Common myeloid progenitor, CD34-positive (primary cell): ENCODE measurements around the gene PCSK1N.
A peak's percentile ranks its signal among the peaks of the same experiment; 100 is the strongest.

Source experiments
- CTCF ChIA-PET: fragments of 350-600 bp; sonication (Branson Sonifier 250); formaldehyde crosslinking; loops from one replicate; lab custom pipeline; 2021; ENCODE audit warnings: antibody characterized with exemption; lab: Charles Lee
- POLR2A ChIA-PET: fragments of 350-600 bp; sonication (Branson Sonifier 250); formaldehyde crosslinking; loops from one replicate; lab custom pipeline; 2021; ENCODE audit warnings: antibody characterized with exemption; lab: Charles Lee
- DNase-seq, 3 donors: peaks; one replicate each; pipeline versions ENCODE4 v3.0.0 to v3.0.0-alpha.2; 2013
- H3K27ac ChIP-seq, 2 experiments: 1 replicate in 1 of 2; 2 replicates in 1 of 2; pipeline ENCODE4 v1.7.0; 2013; ENCODE audit warnings: inconsistent platforms in 2 of 2, low read length in 2 of 2, mild to moderate bottlenecking in 2 of 2, low read depth in 1 of 2, moderate library complexity in 1 of 2; ENCODE audit not compliant: severe bottlenecking in 2 of 2, insufficient read depth in 1 of 2, poor library complexity in 1 of 2
- H3K27me3 ChIP-seq, 5 experiments: replicated peaks in 2 of 5; 1 replicate in 3 of 5; 2 replicates in 2 of 5; pipeline versions ENCODE4 v1.6.1 to v1.7.0; 2013; ENCODE audit warnings: low read length in 4 of 5, mild to moderate bottlenecking in 2 of 5, moderate library complexity in 2 of 5, inconsistent platforms in 1 of 5; ENCODE audit not compliant: insufficient read depth in 5 of 5, control insufficient read depth in 4 of 5
- H3K36me3 ChIP-seq, 4 experiments: 1 replicate in 2 of 4; 2 replicates in 2 of 4; pipeline versions ENCODE4 v1.6.1 to v1.7.0; 2013; ENCODE audit warnings: low read length in 3 of 4, control low read depth in 1 of 4, mild to moderate bottlenecking in 1 of 4; ENCODE audit not compliant: control insufficient read depth in 4 of 4, insufficient read depth in 4 of 4
- H3K4me1 ChIP-seq, 4 experiments: 1 replicate in 3 of 4; 2 replicates in 1 of 4; pipeline versions ENCODE4 v1.6.1 to v1.7.1; 2013; ENCODE audit warnings: low read length in 3 of 4, mild to moderate bottlenecking in 3 of 4, control low read depth in 1 of 4, inconsistent platforms in 1 of 4, moderate library complexity in 1 of 4; ENCODE audit not compliant: control insufficient read depth in 4 of 4, insufficient read depth in 4 of 4; ENCODE audit errors: control extremely low read depth in 1 of 4
- H3K4me3 ChIP-seq, 7 experiments: 1 replicate in 4 of 7; 2 replicates in 3 of 7; pipeline versions ENCODE4 v1.5.1 to v1.7.0; 2013; ENCODE audit warnings: mild to moderate bottlenecking in 7 of 7, low read length in 6 of 7, moderate library complexity in 6 of 7, inconsistent platforms in 2 of 7, low read depth in 2 of 7, control low read depth in 1 of 7; ENCODE audit not compliant: insufficient read depth in 4 of 7, control insufficient read depth in 1 of 7; ENCODE audit errors: extremely low read depth in 1 of 7
- H3K9me3 ChIP-seq, 5 experiments: 1 replicate in 4 of 5; 2 replicates in 1 of 5; pipeline versions ENCODE4 v1.6.1 to v1.7.1; 2013; ENCODE audit warnings: low read length in 4 of 5, mild to moderate bottlenecking in 2 of 5, inconsistent platforms in 1 of 5, low read depth in 1 of 5, moderate library complexity in 1 of 5; ENCODE audit not compliant: control insufficient read depth in 4 of 5, insufficient read depth in 2 of 5; ENCODE audit errors: control extremely low read depth in 1 of 5
- WGBS: methylation state at CpG from one replicate; pipeline ENCODE4 v1.1.5; 2013; ENCODE audit not compliant: insufficient coverage; 5-methylcytosine and 5-hydroxymethylcytosine counted together

Gene PCSK1N

GRCh38 chrX:48831909-48832291 is 3.5 kb downstream of the PCSK1N start:
- WGBS = 20% methylated on average over 47 of the region's 57 CpGs
- H3K4me3 ChIP-seq = peak overlapping the region in 2 of 7 experiments; percentile 33 to 42
- H3K27me3 ChIP-seq = peaks cover 2 to 82% (median 29%) of the 10 kb centered on the region in 5 experiments
- no peaks in the 10 kb centered on the region for H3K9me3 ChIP-seq
- H3K27ac ChIP-seq = no peak overlapping the region
- ChIA-PET POLR2A (no interaction called here), CTCF (no interaction called here)
- H3K4me1 ChIP-seq = peaks cover 0 to 14% (median 8%) of the 10 kb centered on the region in 4 experiments
- no peak for DNase-seq
- H3K36me3 ChIP-seq = no peaks in the 10 kb centered on the region

- CTCF ChIA-PET = interaction anchor here (1.2 kb wide), 1 partner anchor 13 kb away, joined by 3 read pairs; no protein-coding TSS in a partner anchor
- H3K27me3 ChIP-seq = peaks cover 2 to 86% (median 30%) of the 10 kb centered on the region in 5 experiments
- H3K9me3 ChIP-seq = no peaks in the 10 kb centered on the region
- no peaks in the 10 kb centered on the region for H3K36me3 ChIP-seq
- peaks cover 0 to 20% (median 8%) of the 10 kb centered on the region in 4 experiments for H3K4me1 ChIP-seq
- no peak overlapping the region for H3K27ac ChIP-seq
- WGBS = 36% methylated on average over 56 of the region's 58 CpGs
- DNase-seq = peak in 1 of 3 donors; percentile 13
- POLR2A ChIA-PET = no interaction called here
- H3K4me3 ChIP-seq = peak overlapping the region in 3 of 7 experiments; percentile 4 to 42 (median 33)
Observed at GRCh38 chrX:48831136-48831908, 4.1 kb downstream of the PCSK1N start.

DNA sequence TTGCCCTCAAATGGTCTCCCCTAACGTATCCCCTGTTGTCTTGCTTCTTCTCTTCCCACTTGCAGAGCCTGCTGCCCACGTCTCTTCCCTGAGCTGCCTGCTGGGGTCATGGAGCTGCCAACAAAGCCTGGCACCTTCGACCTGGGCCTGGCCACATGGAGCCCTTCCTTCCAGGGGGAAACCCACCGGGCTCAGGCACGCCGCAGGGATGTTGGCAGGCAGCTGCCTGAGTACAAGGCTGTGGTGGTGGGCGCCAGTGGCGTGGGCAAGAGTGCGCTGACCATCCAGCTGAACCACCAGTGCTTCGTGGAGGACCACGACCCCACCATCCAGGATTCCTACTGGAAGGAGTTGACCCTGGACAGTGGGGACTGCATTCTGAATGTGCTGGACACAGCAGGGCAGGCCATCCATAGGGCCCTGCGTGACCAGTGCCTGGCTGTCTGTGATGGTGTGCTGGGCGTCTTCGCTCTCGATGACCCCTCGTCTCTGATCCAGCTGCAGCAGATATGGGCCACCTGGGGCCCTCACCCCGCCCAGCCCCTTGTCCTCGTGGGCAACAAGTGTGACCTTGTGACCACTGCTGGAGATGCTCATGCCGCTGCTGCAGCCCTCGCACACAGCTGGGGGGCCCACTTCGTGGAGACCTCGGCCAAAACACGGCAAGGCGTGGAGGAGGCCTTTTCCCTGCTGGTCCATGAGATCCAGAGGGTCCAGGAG is 6.2 kb downstream of the PCSK1N start:
- POLR2A ChIA-PET = no interaction called here
- WGBS = 91% methylated on average over 24 of the region's 24 CpGs
- CTCF ChIA-PET = interaction anchor here (1.1 to 1.6 kb wide), 2 partner anchors 18 to 61 kb away, joined by 3 read pairs; no protein-coding TSS in a partner anchor
- H3K27ac ChIP-seq = no peak overlapping the region
- peaks cover 0 to 13% (median 3%) of the 10 kb centered on the region in 4 experiments for H3K36me3 ChIP-seq
- H3K4me1 ChIP-seq = peaks cover 0 to 13% (median 4%) of the 10 kb centered on the region in 4 experiments
- no peak overlapping the region for H3K4me3 ChIP-seq
- no peak for DNase-seq
- H3K27me3 ChIP-seq = peaks cover 2 to 78% (median 23%) of the 10 kb centered on the region in 5 experiments
- H3K9me3 ChIP-seq = peaks cover 0 to 9% (median 0%) of the 10 kb centered on the region in 5 experiments

DNA sequence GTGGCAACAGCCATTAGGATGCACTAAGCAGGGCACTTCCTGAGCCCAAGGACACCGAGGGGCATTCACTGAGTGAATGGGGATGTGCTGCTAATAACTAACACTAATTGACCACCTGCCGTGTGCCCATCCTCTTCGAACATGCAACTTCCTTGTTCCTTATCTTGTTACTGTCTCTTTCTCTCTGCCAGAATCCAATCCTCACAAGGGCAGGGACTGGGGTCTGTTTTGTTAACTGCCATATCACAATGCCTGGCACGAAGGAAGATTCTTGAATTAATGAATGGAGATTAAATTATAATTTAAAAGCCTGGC is 7.8 kb downstream of the PCSK1N start:
- peaks cover 0 to 63% (median 20%) of the 10 kb centered on the region in 5 experiments for H3K27me3 ChIP-seq
- peaks cover 2 to 27% (median 9%) of the 10 kb centered on the region in 4 experiments for H3K36me3 ChIP-seq
- no peak overlapping the region for H3K4me3 ChIP-seq
- POLR2A ChIA-PET = no interaction called here
- WGBS = 64% methylated on average over 4 of the region's 4 CpGs
- peaks cover 0 to 9% (median 0%) of the 10 kb centered on the region in 5 experiments for H3K9me3 ChIP-seq
- H3K4me1 ChIP-seq = peaks cover 0 to 13% (median 4%) of the 10 kb centered on the region in 4 experiments
- DNase-seq = no peak
- no peak overlapping the region for H3K27ac ChIP-seq
- CTCF ChIA-PET = no interaction called here

- Histone ChIP-seq H3K9me3 (peaks cover 0 to 9% (median 0%) of the 10 kb centered on the region in 5 experiments), H3K36me3 (peaks cover 2 to 33% (median 11%) of the 10 kb centered on the region in 4 experiments), H3K27ac (no peak overlapping the region), H3K27me3 (peaks cover 0 to 60% (median 17%) of the 10 kb centered on the region in 5 experiments), H3K4me1 (peaks cover 0 to 13% (median 4%) of the 10 kb centered on the region in 4 experiments), H3K4me3 (peak overlapping the region in 2 of 7 experiments; percentile 16 to 19)
- ChIA-PET CTCF (no interaction called here), POLR2A (no interaction called here)
- WGBS = 50% methylated on average over 63 of the region's 73 CpGs
- DNase-seq = no peak
Observed at GRCh38 chrX:48826876-48827653, 8.3 kb downstream of the PCSK1N start.

GRCh38 chrX:48826135-48826875 is 9.1 kb downstream of the PCSK1N start, which contains the start of gene ERAS:
Gene ERAS (plus strand): TSS chrX:48826513. CDS start chrX:48829124, 2,611 bp downstream.
- Histone ChIP-seq H3K4me1 (peaks cover 0 to 10% (median 2%) of the 10 kb centered on the region in 4 experiments), H3K27me3 (peaks cover 0 to 52% (median 14%) of the 10 kb centered on the region in 5 experiments), H3K4me3 (peak within 1 kb of the TSS in 2 of 7 experiments; percentile 16 to 19), H3K27ac (no peak within 1 kb of the TSS), H3K9me3 (peaks cover 0 to 9% (median 0%) of the 10 kb centered on the region in 5 experiments), H3K36me3 (peaks cover 2 to 37% (median 12%) of the 10 kb centered on the region in 4 experiments)
- 56% methylated on average over 55 of the region's 67 CpGs for WGBS
- POLR2A ChIA-PET = no interaction called here
- peak in 2 of 3 donors; percentile 39 for DNase-seq
- CTCF ChIA-PET = interaction anchor here (1.2 kb wide), 1 partner anchor 10 kb away, joined by 3 read pairs; no protein-coding TSS in a partner anchor
